ENCODE results near the gene RMI2. TPM values are rescaled to one million over a fixed set of nuclear protein-coding genes. Genes with fewer than 3 reads are reported as not detected.

Gene RMI2
- total RNA-seq, 1 donor from 2014 or later = 41.3 TPM

DNA sequence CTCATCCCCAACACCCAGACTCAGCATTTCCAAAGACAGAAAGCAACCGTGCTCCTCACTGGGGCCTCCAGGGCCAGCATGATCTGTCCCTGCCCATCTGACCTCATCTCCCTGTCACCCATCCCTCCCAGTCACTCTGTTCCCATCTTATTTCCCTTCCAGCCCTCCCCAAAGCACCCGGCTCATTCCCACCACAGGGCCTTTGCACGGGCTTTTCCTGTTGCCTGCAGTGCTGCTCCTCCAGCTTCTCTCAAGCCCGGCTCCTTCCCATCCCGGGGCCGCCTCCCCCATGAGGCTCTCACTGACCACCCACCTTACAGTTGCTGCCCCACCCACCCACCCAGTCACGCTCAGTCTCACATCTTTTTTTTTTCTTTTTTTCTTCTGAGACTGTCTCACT, 54.8 kb downstream of the RMI2 start:
- H3K4me1 Mint-ChIP-seq (ENCODE audit: unreplicated experiment) = peaks cover 11% of the 10 kb centered on the region
- H3K27me3 Mint-ChIP-seq = no peaks in the 10 kb centered on the region
- H3K4me3 Mint-ChIP-seq = no peak overlapping the region
- no peaks in the 10 kb centered on the region for H3K9me3 Mint-ChIP-seq
- no peaks in the 10 kb centered on the region for H3K36me3 Mint-ChIP-seq
- no peak overlapping the region for H3K27ac Mint-ChIP-seq
- TF ChIP-seq, protein P1, sequence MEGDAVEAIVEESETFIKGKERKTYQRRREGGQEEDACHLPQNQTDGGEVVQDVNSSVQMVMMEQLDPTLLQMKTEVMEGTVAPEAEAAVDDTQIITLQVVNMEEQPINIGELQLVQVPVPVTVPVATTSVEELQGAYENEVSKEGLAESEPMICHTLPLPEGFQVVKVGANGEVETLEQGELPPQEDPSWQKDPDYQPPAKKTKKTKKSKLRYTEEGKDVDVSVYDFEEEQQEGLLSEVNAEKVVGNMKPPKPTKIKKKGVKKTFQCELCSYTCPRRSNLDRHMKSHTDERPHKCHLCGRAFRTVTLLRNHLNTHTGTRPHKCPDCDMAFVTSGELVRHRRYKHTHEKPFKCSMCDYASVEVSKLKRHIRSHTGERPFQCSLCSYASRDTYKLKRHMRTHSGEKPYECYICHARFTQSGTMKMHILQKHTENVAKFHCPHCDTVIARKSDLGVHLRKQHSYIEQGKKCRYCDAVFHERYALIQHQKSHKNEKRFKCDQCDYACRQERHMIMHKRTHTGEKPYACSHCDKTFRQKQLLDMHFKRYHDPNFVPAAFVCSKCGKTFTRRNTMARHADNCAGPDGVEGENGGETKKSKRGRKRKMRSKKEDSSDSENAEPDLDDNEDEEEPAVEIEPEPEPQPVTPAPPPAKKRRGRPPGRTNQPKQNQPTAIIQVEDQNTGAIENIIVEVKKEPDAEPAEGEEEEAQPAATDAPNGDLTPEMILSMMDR (conservative IDR thresholded peaks at IDR 0.05) = no peak
- no peak for DNase-seq (ENCODE audit: extremely low spot score, unreplicated experiment)

Small RNA genes lying within 50 kb of the gene (microRNA-seq; reads per million reads assigned to microRNA genes)
- not detected for gene MIR548H2

Other genes with a start within 250 kb of the RMI2 start
- 14.5 and 28.6 TPM in 2 replicates for gene SOCS1, start 89.3 kb upstream of the RMI2 start, total RNA-seq (ENCODE audit: low replicate concordance)
- not detected in 2 replicates for gene TNP2, start 76.1 kb upstream of the RMI2 start, total RNA-seq (ENCODE audit: low replicate concordance)
- gene PRM3, start 71.8 kb upstream of the RMI2 start, total RNA-seq (ENCODE audit: low replicate concordance) = not detected in 2 replicates
- not detected in 2 replicates for gene PRM2, start 69.0 kb upstream of the RMI2 start, total RNA-seq (ENCODE audit: low replicate concordance)
- not detected in 2 replicates for gene PRM1, start 64.1 kb upstream of the RMI2 start, total RNA-seq (ENCODE audit: low replicate concordance)
- gene LITAF, start 241.5 kb downstream of the RMI2 start, total RNA-seq (ENCODE audit: low replicate concordance) = 49.8 and 66.6 TPM in 2 replicates

Measured in type B pancreatic cell (in vitro differentiated cells).